ENCODE data around the gene YJEFN3. TPM values are rescaled to one million over a fixed set of nuclear protein-coding genes. Genes with fewer than 3 reads are reported as not detected.

The YJEFN3 gene
- total RNA-seq, 1 donor from 2014 or later = 9.4 TPM

- ATAC-seq = no peak
Observed at GRCh38 chr19:19493841-19494546, 34.7 kb upstream of the YJEFN3 start.

GRCh38 chr19:19495614-19496603 is 32.8 kb upstream of the YJEFN3 start:
- no peak for ATAC-seq
- intact Hi-C loops (cut with micrococcal nuclease) = no loop called here
- no peak for DNase-seq

More at GRCh38 chr19:19493841-19494546, 34.7 kb upstream of the YJEFN3 start:
- DNase-seq = no peak
- intact Hi-C loops (cut with micrococcal nuclease) = loop anchor here (5.0 kb wide), 1 partner anchor 132 kb away; no protein-coding TSS in a partner anchor

DNA sequence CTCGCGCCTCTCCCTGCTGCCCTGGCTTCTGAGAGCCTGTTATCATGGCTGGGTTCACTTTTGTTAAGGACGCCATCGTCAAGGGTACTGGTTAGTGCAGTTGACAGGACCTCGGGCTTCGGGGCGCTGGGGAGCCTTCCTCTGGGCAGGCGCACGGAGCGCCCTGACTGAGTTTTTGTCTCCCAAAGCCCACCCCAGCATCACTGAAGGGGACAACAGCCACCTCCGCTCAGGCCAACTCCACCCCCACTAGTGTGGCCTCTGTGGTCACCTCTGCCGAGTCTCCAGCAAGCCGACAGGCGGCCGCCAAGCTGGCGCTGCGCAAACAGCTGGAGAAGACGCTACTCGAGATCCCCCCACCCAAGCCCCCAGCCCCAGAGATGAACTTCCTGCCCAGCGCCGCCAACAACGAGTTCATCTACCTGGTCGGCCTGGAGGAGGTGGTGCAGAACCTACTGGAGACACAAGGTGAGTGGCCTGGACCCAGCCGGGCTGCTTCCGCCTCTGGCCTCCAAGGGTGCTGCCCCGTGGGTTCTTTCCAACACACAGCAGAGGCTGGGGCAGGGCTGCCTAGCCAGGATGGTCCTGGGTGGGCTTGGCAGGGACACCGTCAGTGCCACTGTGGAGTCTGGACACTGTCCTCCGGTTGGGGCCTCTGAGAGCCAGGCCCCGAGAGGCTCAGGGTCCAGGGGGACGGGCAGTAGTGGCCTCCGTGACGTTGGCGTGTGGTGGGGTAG is 30.3 kb upstream of the YJEFN3 start:
- intact Hi-C loops (cut with micrococcal nuclease) = no loop called here
- no peak for ATAC-seq
- no peak for DNase-seq

- intact Hi-C loops (cut with micrococcal nuclease) = no loop called here
Observed at GRCh38 chr19:19499272-19499995, 29.3 kb upstream of the YJEFN3 start.

DNA sequence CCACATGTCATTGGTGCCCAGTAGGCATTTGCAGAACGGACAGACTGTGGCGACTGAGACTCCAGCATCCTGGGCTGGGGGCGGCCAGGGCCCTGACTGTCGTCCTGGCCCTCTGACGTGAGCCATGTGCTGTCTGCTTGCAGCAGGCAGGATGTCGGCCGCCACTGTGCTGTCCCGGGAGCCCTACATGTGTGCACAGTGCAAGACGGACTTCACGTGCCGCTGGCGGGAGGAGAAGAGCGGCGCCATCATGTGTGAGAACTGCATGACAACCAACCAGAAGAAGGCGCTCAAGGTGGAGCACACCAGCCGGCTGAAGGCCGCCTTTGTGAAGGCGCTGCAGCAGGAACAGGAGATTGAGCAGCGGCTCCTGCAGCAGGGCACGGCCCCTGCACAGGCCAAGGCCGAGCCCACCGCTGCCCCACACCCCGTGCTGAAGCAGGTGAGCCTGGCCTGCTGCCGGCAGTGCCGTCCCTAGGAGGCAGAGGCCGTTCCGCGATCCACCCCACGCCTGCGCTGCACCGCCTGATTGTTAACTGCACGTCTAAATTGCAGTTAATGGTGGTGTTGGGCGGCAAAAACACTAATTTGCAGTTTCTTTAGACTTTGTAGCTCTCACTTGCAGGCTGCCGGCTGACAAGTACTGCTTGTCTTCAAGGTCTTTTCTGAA is 27.6 kb upstream of the YJEFN3 start:
- ATAC-seq (no peak), DNase-seq (no peak)
- intact Hi-C loops (cut with micrococcal nuclease) = no loop called here

More at GRCh38 chr19:19499272-19499995, 29.3 kb upstream of the YJEFN3 start:
- ATAC-seq (no peak), DNase-seq (no peak)

GRCh38 chr19:19501798-19502197 is 26.9 kb upstream of the YJEFN3 start:
- ATAC-seq (no peak), DNase-seq (no peak)
- intact Hi-C loops (cut with micrococcal nuclease) = no loop called here

- ATAC-seq = no peak
- intact Hi-C loops (cut with micrococcal nuclease) = no loop called here
- no peak for DNase-seq
Observed at GRCh38 chr19:19502281-19502680, 26.4 kb upstream of the YJEFN3 start.

DNA sequence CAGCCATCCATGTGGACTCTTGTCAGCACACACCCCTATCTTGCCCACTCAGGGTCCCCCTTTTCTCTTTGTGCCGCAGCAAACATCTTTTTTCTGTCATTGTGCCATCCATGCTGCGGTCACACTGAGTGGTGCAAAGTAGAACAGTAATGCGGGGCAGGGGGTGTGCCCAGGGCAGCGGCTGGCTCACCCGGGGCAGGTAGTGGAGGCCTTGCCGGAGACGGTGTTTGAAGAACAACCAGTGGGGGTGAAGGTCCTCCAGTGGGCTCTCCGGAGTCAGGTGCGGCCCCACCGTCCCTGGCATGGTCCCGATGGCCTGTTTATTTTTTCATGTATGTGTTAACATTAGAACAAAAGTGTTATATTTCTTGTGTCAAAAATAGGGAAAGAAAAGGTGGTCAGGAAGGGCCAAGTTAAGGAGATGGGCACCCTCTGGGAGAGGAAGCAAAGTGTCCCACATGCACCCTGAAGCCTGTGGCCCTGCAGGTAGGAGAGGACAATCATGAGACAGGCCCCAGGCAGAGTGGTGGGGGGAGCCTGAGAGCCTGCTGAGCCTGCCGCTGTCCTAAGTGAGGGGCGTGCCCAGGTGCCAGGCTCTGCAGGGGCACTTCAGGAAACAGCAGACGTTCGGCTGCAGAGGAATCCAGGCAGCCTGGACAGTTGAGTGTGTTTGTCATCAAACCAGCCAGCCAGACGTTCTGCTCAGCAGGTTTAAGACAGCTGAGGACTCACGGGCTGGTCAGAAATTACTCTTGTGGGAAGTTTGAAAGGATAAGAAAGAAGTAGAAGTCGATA is 25.7 kb upstream of the YJEFN3 start:
- no peak for DNase-seq
- no peak for ATAC-seq
- intact Hi-C loops (cut with micrococcal nuclease) = no loop called here

DNA sequence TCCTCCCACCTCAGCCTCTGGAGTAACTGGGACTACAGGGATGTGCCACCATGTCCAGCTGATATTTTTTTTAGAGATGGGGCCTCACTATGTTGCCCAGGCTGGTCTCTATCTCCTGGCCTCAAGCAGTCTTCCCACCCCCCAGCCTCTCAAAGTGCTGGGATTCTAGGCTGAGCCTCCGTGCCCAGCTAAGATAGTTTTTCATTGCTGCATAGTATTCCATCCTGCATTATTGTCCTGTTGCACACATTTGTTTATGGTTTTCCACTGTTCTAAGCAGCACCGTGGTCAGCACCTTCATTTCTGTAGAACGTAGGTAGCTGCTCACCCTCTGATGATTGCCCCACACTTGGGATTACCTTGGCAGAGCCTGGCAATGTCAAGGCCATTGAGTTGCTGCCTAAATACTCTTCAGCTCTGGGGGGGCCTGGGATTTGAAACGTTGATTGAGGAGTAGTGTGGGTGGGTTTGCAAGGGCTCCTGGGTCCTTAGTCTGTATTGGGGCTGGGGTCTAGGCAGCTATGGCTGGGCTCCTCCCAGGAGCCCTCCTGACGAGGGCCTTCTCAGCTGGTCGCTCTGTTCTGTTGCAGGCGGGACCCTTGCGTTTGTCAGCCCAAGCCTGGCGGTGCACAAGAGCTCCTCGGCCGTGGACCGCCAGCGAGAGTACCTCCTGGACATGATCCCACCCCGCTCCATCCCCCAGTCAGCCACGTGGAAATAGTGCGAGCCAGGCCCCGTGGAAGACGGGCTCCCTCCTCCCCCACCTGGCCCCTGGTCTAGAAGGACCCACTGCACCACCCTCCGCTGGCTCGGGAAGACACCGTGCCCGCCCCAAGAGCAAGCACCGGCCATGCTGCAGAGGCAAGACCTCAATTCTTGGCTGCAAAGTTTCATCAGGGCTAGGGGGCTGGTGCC is 23.7 kb upstream of the YJEFN3 start:
- intact Hi-C loops (cut with micrococcal nuclease) = no loop called here
- ATAC-seq (no peak), DNase-seq (no peak)

- intact Hi-C loops (cut with micrococcal nuclease) = no loop called here
- DNase-seq = no peak
- ATAC-seq = no peak
Observed at GRCh38 chr19:19505669-19506326, 22.9 kb upstream of the YJEFN3 start.

GRCh38 chr19:19506592-19506991 is 22.1 kb upstream of the YJEFN3 start:
- intact Hi-C loops (cut with micrococcal nuclease) = no loop called here
- no peak for ATAC-seq
- DNase-seq = no peak

GRCh38 chr19:19507354-19507753 is 21.4 kb upstream of the YJEFN3 start:
- DNase-seq (no peak), ATAC-seq (no peak)
- intact Hi-C loops (cut with micrococcal nuclease) = no loop called here

DNA sequence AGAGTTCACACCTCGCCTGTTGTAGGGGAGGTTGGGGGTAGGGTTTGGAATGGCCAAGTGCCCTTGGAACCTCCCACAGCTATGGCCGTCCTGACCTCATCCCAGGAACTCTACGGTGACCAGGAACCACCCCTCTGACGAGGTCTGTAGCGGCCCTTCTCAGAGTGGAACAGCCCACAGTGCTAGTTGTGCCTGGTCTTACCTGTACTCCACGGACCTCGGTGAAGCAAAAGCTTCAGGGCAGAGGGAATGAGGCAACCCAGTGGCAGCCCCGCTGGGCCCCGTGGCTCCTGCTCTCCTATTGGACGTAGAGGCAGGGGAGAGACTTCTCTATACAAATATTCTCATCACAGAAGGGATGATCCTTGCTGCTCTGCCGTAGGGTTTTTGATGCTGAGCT is 20.5 kb upstream of the YJEFN3 start:
- DNase-seq = no peak
- intact Hi-C loops (cut with micrococcal nuclease) = no loop called here
- no peak for ATAC-seq

GRCh38 chr19:19510432-19510831 is 18.3 kb upstream of the YJEFN3 start:
- DNase-seq = no peak
- intact Hi-C loops (cut with micrococcal nuclease) = no loop called here
- no peak for ATAC-seq

DNA sequence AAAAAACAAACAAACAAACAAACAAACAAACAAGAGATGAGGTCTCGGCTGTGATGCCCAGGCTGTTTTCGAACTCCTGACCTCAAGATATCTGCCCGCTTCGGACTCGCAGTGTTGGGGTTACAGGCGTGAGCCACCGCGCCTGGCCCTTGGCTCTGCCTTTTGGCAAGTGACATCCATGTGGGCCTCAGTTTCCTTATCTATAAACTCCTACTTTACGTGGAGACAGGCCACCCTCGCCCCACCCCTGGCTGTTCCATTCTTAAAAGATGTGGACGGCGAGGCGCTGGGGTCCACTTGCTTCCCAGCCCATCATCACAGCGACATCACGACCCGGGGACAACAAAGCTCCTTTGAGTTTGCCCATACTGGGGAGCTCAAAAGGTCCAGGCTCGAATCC is 15.0 kb upstream of the YJEFN3 start:
- intact Hi-C loops (cut with micrococcal nuclease) = no loop called here
- DNase-seq = no peak
- no peak for ATAC-seq

DNA sequence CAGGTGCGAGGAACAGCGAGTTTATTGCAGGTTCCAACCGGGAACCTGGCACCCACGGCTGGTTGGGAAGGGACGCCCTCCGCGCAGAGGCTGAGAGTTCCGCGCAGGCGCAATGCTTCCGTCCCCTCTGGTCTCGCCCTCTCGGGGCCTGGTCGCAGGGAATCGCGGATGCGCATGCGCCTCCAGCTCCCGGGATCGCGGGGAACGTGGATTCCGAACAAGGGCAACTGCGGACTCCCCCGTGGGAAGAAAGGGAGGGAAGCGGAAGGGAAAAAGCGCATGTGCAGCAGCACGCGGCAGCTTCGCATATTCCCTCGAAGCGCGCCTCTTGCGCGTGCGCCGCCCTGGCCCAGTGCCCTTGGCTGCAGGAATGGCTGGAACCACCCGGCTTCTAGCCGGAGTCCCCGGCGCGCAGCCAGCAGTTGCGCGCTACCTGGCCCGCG is 14.5 kb upstream of the YJEFN3 start:
- DNase-seq (peak; percentile 90), ATAC-seq (peak; percentile 56)
- intact Hi-C loops (cut with micrococcal nuclease) = no loop called here
